Uterus (tissue), 2 donors: Measurements from ENCODE around the gene FUT1.

ENCODE experiments used
- CTCF ChIP-seq, 4 experiments: fragments of 200-600 bp in 2 of 4; fragments of 450-650 bp in 2 of 4; sonication (generic) in 2 of 4; IDR thresholded peaks; one replicate each; pipeline ENCODE4 v1.5.1; 2016 to 2019; ENCODE audit warnings: antibody characterized with exemption in 4 of 4, mild to moderate bottlenecking in 2 of 4, moderate library complexity in 1 of 4
- POLR2A ChIP-seq, 2 donors: fragments of 450-650 bp; IDR thresholded peaks; one replicate each; pipeline ENCODE4 v1.6.1; 2016; ENCODE audit warnings: antibody characterized with exemption in 2 of 2, mild to moderate bottlenecking in 1 of 2, moderate library complexity in 1 of 2

- TF ChIP-seq CTCF (IDR thresholded peaks at IDR 0.05): no peak
- no peak for TF ChIP-seq POLR2A (IDR thresholded peaks at IDR 0.05)
Observed at GRCh38 chr19:48793271-48793670, 40.8 kb upstream of the FUT1 start.
